Activated naive CD8-positive, alpha-beta T cell treated with anti-CD3 and anti-CD28 coated beads for 36 hours (primary cell): ENCODE results near the gene ENOX1. TPM values are rescaled to one million over a fixed set of nuclear protein-coding genes. Genes with fewer than 3 reads are reported as not detected.

ENCODE experiments used
- total RNA-seq, 2 experiments: library from RNA; stranded (reverse); gene quantifications; one replicate each; pipeline ENCODE4 v1.2.3, GENCODE V29; 2021

Gene ENOX1
- total RNA-seq, 2 experiments from 2014 or later, result not detected

Other genes with a start within 250 kb of the ENOX1 start
- 1 to 10 TPM; 2.1 to 2.5 TPM for gene CCDC122, start 92.8 kb upstream of the ENOX1 start, total RNA-seq
- 1 to 10 TPM; 4.5 to 5.1 TPM for gene LACC1, start 92.9 kb upstream of the ENOX1 start, total RNA-seq